NOMO-1 (cell line): ENCODE results near the gene FAF2.
A peak's percentile ranks its signal among the peaks of the same experiment; 100 is the strongest.

Experiments
- DNase-seq, 2 experiments: peaks; one replicate each; lab custom pipeline; 2025; ENCODE audit not compliant: unreplicated experiment in 2 of 2; lab: John Stamatoyannopoulos, UW

Gene FAF2

DNA sequence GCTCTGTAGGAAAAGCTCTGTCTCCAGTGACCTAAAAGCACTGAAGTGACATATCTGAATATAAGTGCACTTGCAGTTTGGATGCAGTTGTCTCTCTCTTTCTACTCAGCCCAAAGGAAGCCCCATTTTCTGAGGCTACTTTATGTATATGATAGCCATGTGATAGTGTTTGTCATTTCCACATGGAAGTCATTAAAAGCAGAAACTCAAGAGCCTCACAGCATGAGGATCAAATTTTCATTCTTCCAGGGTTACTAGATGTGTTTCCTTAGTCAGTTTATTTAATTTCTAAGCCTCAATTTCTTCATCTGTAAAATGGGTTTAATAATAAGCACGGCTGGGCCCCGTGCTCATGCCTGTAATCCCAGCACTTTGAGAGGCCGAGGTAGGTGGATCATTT lies 52.3 kb downstream of the FAF2 start:
- no peak for DNase-seq

DNA sequence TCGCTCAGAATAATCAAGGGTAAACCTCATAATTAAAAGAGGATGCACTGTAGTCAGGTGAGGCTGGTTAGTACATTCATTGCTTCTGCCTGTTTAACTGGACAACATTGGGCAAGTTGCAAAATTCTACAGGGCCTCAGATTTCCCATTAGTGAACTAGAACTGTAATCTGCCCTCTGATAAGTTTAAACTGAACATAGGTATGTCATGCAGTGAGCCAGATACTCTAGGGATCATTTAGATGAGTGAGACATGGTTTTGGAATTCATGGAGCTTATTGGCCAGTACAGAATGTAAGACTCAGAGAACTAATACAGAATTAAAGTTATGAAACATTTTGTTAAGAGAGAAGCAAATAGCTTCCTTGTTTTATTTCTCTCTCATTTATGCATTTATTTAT lies 53.1 kb downstream of the FAF2 start:
- no peak for DNase-seq

DNA sequence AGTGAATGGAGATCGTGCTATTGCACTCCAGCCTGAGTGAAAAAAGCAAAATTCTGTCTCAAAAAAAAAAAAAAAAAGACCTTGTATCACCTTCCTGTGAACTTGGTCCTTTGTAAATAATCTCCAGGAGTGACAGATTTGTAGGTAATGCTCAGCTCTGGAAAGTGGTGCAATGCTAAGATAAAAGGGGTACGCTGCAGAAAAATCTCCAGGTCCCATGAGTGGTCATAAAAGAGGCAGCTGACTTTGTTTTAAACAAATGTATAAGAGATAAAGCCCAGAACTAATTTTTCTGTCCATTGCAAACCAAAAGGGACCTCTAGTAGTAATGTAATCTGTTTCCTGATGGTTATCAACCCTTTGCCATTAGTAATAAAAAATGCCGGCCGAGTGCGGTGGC lies 55.3 kb downstream of the FAF2 start:
- DNase-seq: no peak

DNA sequence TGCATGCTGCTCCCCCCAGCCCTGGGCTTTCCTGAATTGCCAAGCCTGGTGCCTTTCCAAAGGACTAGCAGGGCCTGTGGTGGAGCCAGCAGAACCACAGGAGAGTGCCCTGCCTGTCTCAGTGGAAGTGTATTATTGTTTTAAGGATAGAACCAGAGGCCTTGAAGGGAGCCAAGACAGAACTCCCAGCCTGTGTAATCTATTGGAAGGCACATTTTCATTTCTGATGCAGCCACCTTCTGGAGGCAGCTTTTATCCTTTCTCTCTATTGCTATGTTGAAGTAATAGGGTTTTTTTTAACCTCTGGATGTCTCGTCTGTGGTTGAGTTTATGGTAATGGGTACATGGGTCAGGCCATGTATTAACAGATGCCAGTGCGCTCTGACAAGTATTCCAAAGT lies 59.7 kb downstream of the FAF2 start:
- no peak for DNase-seq

DNA sequence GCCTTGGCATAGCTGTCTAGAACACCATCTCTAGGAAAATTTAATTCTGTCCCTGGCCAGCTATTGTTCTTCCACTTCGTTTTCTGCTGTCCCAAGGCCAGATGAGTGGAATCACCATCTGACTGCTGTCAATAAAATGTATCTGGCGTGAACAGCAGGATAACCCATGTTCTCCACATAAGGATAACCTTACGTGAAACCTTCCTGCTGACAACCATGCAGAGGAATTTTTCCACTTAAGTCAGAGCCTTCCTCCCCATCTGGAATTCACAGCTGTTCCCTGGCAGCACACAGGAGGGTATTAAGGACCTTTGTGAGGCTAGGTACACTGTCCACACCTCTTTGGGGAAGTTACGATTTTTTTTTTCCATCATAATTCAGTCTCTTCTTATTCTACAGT lies 60.4 kb downstream of the FAF2 start:
- DNase-seq: no peak

DNA sequence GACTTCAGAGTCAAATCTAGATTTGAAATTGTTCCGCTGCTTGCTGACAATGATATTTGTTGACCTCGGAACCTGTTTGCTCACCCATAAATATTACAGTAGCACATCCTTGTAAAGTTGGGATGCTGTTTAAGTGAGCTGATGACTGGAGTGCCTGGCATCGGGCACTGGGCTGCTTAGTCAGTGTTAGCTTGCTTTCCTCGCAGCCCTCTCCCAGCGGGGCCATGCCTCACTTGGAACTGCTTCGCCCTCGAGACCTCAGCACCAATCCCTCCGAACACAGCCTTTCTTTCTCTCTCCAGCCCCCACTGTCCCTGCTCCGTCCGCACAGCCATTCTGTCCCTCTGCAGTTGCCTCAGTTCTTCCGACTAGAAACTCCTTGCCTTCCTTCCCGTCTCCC lies 65.6 kb downstream of the FAF2 start:
- no peak for DNase-seq

DNA sequence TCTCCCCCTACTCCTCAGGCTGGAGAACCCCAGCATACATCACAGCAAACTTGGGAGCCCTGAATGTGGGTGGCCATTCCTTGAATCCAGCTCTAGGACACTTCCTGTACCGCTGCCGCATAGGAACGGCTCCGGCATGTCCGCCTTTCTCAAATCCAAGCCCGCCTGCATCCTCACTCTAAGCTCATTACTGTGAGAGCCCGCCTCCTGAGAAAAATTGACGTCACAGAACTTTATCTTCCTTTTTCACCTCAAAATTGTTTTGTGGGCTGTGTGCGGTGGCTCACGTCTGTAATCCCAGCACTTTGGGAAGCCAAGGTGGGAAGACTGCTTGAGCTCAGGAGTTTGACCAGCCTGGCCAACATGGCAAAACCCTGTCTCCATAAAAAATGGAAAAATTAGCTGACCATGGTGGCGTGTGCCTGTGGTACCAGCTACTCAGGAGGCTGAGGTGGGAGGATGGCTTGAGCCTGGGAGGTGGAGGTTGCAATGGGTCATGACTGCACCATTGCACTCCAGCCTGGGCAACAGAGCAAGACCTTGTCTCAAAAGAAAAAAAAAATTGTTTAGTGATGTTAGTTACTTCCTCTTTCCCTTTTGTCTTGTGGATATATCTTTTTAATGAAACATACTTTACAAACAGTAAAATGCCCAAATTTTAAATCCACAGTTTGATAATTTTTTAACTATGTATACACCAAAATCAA lies 66.2 kb downstream of the FAF2 start:
- peak in 1 of 2 experiments; percentile 44 for DNase-seq

DNA sequence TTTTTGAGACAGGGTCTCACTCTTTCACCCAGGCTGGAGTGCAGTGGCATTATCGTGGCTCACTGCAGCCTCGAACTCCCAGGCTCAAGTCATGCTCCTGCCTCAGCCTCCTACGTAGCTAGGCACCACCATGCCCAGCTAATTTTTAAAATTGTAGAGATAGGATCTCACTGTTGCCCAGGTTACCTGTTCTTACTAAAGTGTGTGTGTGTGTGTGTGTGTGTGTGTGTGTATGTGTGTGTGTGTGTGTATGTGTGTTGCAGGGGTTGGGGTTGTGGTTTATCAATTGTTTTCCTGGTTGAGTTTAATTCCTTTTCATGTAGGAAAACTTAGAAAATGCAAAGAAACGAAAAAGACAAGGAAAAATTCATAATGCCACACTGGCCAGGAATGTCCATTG lies 67.2 kb downstream of the FAF2 start:
- DNase-seq: no peak

DNA sequence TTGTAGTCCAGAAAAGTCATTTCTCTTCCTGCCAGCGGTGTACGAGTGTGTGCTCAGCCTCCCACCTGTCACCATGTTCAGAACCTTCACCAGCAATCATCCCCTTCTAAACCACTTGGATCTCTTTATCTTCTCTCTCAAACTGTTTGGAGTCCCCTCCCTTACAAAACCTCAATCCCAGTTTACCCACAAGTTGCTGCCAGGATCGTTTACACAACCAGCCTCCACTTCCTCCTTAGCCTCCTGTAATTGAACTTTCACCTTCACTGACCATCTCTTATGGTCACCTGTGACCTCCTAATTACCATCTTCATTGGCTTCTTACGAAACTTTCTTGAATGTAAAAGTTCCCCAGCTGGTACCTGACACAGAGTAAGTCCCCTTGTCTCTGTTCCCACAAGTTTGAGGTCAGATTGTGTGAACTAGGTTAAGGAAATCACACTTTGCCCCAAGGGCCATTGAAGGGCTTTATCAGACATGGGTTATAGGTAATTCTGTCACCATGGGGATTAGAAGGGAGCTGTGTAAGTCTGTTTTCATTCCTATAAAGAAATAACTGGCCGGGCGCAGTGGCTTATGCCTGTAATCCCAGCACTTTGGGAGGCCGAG lies 69.0 kb downstream of the FAF2 start:
- DNase-seq: peak in 1 of 2 experiments; percentile 15

DNA sequence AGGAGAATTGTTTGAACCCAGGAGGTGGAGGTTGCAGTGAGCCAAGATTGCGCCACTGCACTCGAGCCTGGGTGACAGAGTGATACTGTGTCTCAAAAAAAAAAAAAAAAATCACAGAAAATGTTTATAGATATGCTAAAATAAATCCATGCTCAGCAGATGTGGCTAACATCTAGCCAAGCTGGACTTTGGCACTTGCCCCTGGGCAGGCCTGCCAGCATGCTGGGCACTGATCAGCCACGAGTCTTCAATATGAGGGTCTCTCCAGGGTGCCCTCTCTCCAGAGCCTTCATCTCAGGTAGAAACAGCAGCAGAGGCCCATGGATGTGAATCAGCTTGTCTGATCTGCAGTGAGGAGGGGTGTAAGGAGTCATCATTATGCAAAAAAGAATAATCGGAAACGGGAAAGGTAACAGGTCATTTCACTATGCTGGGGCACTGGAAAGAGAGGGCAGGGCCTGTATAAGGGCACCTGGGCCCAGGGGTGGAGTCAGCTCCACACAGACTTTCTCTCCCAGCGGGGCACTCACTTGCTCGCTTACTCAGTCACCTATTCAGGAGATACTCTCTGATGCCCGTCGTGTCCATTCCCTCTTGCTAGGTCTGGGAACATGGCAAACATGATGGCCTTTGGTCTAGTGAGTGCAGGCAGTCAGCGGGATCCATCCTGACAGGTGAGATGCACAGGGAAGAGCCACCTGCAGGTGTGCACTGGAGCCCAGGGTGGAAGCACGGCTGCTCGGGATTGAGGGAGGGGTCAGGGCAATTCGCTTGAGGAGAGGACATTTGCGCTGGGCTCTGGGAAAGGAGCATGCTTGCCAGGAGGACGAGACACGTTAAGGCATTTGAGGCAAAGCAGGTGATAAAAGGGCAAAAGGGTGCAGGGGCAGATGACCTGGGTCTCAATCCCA lies 71.9 kb downstream of the FAF2 start:
- no peak for DNase-seq

DNA sequence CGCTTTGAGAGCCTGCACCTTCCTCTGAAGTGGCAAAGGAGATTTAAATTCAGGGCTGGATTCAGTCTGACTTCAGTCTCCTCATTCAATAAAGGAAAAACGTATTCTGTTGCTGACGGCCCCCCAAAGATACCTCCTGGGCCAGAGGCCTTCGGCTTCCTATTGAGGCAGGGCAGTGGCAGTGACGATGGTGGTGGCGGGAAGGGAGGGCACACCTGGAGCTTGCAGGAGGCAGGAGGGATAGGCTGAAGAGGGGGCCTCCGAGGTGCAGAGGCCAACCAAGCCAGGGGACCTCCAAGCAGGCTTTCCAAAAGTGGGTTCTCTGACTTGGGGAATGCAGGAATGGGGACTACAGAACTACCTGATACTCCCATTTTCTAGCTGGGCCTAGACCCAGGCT lies 73.1 kb downstream of the FAF2 start:
- DNase-seq: no peak

DNA sequence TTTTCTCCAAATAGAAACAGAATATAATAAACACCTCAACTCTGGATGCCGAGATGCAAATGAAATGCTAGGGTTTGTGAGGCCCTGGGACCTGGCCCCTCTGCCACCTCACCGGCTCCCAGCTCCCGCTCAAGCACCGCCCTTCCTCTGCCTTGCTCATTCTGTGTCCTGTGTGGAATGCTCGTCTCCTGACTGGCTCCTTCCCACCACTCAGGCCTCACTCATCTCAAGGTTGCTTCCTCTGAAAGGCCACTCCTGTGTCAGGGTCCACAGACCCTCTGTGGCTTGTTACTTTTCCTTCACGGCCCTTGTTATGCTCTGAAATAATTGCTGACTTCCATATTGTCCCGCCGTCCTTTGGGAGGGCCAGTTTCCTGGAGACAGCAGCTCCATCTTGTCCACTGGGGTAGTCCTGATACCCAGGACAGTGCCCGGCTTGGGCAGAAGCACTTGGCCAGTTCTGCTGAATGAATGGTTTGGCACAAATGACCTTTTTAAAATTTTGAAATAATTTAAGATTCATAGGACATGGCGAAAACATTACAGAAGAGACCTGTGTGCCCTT lies 73.6 kb downstream of the FAF2 start:
- DNase-seq: no peak

DNA sequence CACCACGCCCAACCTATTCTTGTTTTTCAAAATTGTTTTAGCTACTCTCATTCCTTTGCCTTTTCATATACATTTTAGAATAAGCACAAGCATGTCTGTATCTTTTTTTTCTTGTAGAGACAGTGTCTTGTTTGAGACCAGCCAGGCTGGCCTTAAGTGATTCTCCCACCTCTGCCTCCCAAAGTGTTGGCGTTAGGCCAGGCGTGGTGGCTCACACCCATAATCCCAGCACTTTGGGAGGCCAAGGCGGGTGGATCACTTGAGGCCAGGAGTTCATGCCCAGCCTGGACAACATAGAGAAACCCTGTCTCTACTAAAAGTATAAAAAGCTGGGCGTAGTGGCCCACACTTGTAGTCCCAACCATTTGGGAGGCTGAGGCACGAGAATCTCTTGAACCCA lies 76.0 kb downstream of the FAF2 start:
- DNase-seq: no peak

DNA sequence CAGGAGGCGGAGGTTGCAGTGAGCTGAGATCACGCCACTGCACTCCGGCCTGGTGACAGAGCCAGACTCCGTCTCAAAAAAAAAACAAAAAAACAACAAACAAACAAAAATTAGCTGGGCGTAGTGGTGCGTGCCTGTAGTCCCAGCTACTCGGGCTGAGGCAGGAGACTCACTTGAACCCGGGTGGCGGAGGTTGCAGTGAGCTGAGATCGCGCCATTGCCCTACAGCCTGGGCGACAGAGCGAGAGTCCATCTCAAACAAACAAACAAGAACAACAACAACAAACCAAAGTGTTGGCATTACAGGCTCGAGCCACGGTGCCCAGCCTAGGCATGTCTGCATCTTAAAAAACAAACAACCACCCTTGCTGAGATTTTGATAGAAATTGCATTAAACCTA lies 76.8 kb downstream of the FAF2 start:
- DNase-seq: no peak

DNA sequence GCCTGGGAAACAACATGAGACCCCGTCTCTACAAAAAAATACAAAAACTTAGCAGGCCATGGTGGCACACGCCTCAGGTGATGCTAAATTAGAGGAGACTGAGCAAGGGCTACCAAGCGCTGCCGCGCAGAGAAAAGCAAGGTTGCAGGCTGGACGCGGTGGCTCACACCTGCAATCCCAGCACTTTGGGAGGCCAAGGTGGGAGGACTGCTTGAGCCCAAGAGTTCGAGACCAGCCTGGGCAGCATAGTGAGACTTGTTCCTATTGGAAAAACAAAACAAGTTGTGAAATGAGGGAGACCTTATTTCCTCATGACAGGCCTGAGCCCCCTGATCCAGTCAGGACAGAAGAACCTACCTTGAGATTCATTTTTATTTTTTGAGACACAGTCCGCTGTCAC lies 77.5 kb downstream of the FAF2 start:
- no peak for DNase-seq

DNA sequence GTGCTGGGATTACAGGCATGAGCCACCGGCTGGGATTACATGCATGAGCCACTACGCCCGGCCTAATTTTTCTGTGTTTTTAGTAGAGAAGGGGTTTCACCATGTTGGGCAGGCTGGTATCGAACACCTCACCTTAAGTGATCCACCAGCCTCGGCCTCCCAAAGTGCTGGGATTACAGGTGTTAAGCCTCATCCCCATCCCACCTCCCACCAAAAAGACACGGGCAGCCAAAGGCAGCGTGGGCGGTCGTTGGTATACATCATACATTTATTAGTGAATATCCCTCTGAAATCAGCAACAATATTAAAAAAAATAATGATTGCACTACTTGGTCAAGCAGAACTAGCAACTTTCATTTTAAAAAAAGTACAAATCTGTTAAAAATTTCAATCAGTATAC lies 78.3 kb downstream of the FAF2 start:
- DNase-seq: no peak

DNA sequence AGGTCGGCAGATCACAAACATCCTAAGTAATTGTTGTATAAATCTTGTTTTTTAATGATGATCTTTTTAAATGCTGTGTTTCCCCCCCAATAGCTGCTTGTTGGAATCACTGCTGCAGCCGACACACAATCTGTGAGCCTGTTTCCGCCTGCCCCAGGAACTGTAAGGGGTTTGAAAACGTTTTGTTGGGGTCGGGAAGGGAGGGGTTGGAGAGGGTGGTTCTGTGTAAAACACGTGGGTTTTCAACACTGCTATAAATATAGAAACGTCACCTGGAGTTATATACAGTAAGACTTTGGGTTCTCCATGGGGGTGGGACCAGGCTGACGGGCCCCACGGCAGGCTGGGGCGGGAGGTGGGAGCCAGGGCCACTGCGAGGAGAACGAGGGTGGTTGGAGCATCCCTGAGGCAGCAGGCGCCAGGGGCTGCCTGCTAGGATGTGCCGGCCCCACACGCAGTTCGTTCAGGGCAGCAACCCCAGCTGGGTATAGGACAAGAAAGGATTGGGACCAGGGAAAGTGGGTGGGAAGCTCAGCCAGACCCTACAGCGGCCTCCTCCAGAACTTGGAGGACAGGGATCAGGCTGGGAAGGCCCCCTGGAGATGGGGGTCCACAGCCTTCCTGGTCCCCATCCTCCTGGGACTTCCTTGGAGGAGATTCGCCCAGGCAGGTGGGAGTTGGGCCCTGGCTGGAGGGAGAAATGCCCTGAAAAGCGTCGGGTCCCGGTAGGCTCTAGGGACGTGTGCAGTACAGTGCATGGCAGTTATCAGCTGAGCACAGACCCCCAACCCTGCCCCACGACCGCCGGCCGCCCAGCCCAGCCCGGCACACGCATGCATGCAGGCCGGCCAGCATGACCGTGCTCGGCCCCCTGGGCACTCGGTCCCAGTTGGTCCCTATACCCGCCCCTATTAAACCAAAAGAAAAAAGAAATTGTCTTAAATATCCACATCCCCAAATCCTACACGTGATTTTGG lies 79.3 kb downstream of the FAF2 start:
- no peak for DNase-seq

DNA sequence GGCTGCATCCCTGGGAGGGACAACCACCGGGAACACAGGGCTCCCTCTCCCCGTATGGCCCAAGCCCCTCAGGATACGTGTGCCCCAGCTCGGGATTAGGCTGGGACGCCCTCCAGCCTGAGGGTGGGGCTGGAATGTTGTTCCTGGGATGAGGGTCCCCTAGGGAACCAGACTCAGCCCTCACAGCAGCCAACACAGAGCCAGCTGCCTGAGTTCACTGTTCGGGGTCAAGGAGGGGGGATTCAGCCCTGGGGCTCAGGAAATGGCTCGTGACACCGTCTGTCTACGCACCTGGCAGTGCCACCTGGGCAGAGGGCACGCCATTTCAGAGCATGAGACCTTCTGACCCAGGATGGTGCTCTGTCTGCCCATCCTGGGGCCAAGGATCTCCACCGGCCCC lies 80.1 kb downstream of the FAF2 start:
- no peak for DNase-seq

DNA sequence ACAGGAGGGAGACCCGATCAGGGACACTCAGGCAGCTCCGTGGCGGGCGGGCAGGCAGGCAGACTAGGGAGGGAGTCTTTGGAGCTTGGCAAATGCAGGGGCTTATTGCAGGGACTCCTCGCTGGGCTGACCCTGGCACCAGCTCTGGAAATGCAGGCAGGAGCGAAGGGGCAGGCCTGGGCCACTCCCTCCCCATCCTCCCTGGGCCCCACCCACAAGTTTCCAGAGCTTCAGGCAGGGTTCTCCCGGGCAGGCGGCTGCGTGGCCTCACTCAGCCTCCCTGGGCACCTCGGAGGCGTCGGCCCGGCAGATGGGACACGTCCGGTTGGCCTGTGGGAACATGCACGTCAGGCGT lies 80.6 kb downstream of the FAF2 start:
- no peak for DNase-seq

DNA sequence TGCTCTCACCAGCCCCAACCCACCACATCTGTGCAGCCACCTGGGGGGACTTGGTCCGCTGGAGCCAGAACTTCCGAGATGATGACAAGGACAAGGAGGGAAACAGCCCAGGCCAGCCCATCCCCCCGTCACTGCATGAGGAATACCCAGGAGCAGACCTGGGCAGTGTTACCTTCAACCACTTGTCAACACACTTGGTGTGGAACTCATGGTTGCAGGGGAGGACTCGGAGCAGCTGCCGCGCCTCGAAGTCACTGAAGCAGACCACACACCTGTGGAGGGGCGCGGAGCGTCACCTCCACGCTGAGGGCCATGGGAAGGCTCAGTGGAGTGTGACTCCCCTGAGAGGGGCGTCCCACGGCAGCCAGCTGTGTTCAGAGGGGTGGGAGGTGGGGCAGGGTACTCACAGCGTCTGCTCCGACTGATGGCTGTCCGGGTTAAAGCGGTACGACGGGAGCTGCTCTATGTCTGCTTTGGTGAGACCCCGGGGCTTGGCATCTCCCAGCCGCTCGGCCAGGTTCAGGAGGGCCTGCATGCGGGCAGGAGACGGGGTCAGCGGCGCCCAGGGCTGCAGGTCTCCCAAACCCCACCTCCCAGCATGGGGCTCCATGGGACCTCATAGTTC lies 81.0 kb downstream of the FAF2 start:
- DNase-seq: no peak
